GM19351 (cell line): ENCODE results near the gene GPRC5B.

Source experiments
- ATAC-seq: cut with Tn5 transposase; IDR thresholded peaks from one replicate; pipeline ENCODE4 v1.9.1; 2021; ENCODE audit warnings: mild to moderate bottlenecking, moderate library complexity; ENCODE audit not compliant: unreplicated experiment

GPRC5B gene

DNA sequence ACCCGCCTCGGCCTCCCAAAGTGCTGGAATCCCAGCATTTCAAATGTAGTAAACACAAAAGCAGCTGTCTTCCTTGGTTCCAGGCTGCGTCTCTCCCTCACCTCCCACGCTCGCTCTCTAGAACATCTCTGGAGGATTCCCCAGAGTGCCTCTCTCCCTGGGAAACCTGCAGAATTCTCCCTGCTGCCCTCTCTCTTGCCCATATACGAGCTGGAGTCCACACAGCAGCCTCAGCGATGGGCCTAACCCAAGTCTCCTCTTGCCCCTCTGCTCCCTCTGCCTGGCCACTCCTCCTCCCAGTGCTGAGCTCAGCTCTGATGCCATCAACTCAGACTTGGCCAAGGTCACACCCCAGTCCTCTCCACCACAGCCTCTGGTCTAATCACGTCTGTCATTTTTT is 10.6 kb downstream of the GPRC5B start:
- no peak for ATAC-seq

DNA sequence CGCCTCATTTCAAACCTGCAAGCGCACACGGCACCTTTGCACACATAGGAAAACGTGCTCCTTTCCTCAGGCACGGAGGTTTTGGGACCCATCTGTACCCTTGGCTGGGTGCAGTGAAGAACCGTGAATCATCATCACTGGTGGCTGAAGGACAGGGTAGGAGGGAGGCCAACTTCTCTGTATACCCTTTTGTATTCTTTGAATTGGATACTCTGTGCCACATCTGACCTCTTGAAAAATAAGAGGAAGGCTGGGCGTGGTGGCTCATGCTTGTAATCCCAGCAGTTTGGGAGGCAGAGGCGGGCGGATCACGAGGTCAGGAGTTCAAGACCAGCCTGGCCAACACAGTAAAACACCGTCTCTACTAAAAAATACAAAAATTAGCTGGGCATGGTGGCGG is 11.7 kb downstream of the GPRC5B start:
- ATAC-seq = no peak

DNA sequence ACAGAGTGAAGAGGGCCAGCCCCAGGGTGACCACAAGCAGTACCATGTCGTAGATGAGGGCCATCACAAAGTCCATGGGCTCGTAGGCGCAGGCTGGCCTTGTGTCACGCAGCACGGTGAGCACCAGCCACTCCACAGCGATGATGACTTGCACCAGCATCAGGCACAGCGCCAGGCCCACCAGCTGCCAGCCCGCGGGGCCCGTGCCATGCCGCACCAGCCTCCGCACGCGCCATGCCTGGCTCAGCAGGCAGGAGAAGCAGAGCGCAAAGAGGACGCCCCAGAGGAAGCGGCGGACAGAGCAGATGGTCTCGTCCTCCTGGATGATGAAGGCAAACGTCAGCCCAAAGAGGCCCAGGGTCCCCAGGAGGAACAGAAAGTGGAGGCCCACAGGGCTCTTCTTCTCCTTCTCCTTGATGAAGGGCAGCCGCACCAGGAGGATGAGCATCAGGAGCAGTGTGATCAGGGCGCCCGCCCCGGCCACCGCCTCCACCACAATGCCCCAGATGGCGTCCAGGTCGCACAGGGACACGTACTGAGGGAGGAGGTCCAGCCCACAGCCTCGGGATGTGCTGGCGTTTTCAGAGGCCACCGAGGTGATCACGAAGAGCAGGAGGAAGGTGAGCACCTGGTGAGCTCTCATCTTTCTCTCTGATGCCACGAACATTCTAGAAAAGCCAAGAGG is 12.3 kb downstream of the GPRC5B start:
- no peak for ATAC-seq

DNA sequence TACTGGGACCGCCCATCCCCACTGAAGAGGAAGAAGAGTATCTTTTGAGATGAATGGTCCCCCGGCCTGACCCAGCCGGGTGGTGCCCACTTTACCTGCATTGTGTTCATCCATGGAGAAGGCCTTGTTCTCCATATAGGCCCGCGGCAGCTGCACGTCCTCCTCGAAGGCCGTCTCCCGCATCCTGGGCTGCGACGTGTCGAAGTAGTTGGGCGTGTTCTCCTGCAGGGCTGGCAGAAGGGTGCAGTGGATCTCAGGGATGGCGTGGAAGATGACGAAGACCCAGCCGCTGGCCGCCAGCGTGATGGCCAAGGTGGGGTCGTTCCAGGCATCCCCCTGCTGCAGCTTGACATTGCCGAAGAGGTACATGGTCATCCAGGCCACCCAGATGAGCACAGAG is 12.9 kb downstream of the GPRC5B start:
- ATAC-seq = no peak

DNA sequence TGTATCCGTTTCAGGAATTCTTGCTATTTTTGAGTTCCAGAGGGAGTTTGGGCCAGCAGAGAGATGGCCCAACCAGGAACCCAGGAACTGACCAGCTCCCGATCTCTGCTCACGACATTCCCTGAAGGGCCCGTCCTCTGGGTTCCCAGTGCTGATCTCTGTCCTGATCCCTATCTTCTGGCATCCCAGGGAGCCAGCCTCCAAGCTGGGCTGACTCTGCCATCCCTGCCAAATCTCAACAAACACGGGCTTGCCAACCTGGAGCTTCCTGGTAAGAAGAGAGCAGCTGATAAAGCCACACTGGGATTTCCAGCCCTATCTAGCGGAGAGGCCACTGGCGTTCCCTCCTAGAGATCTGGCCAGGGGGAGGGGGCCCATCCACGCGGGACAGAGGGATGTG is 16.2 kb downstream of the GPRC5B start:
- no peak for ATAC-seq

DNA sequence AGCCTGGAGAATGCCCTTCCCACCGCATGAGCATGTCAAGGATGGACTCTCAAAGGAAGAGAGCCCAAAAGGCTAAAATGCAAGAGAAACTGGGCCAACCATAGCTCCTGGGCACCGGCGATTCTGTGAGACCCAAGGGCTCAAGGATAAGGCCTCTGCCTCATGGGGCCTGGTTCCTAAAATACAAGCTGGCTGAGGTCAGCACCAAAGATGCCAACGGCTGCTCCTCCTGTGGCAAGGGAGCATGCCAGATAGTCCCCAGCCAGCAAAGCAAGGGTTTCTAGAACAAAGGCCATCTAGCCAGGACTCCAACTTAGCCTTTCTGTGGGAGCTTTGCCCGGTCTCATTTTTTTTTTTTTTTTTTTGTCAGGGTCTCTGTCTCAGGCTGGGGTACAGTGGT is 20.1 kb downstream of the GPRC5B start:
- ATAC-seq = no peak

DNA sequence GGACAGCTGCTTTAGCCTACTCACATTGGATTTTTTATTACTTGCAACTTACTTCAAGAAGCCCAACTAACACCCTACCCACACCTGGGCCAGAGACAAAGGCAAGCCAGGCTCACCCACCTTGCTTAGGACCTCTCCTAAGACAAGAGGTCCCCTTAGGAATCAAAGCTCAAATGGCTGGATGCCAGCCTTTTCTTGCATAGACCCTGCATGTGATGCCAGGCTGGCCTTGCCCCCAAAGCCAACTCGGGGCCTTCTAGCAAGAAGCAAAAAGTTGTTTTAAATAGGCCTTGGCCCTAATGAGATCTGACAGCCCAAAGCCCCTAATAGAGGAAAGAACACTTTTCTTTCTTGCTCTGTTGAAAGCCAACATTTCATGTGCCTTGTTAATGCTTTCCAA is 20.7 kb downstream of the GPRC5B start:
- no peak for ATAC-seq

DNA sequence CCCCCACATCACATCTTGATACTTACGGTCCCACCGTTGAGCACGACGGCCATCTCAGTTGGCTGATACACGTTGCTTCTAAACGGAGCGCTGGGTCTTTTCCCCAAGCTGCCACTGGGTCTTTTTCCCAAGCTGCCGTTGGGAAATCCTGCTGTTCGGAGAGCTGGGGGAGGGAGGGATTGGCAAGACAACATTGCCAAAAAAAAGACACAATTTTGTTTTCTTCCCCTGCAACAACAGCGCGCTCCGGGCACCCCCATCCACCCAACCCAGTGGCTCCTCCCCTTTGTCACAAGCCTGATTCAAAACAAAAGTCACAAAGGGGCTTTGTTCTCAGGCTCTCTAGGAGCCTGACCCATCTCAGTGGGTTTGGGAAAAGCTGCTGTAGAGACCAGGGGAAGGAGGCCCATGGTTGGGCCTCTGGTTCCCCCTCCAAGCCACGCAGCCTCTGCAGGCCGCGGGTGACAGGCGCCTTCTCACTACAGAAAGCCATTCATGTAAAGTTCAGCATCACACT is 22.8 kb downstream of the GPRC5B start:
- no peak for ATAC-seq

DNA sequence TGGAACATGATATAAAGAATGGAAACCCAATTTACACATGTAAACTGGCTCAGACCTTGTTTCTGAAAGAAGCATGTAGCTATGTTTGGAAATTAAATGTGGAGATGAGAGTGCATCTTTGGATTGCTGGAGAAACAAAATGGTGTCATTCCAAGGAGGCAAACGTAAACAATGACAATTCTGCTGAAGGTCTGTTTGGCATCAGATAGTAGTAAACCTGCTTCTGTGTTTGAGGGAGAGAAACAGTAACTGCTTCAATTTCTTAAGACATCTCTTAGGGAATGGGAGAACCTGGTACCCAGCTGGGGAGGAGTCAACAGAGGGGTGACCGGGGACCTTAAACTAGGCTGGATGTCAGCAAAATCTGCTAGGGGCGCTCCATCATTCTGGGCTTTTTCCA is 23.5 kb downstream of the GPRC5B start:
- ATAC-seq = no peak

DNA sequence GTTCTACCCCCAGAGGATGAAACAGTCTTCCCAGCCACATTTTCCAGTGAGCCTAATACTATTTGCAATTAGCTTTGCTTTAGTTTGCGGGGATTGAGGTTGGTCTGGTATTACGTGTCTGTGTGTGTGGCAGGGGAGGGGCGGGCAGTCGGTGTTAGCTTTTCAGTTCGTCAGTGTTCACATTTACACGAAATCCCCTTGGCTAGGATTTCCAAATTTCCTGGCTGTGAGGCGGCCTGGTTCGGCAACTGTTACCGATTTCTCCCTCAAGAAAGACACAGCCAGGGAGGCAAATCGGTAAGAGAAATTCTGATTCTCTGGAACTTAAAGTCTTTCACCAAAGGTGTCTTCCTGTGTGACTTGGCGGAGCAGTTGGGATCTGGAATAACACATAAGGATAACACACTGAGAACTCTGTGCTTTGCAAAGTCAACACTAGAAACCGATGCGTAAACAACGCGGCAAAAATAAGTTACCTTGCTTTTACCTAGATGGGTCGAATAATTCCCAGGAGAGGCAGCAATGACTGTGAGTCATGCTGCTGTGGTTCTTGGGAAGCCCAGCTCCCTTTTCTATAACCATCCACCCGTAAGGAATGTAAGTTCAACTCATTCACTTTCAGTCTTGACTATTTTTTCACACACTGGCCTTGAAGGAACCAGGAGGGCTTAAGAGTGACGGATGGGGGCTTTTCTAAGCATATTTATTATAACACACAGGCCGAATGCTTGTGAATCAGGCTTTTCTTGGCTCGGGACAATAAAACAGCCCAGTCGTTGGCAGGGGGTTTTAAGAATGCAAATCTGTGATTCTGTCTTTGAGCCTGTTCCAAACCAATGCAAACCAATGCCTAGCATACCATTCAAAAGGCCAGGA is 24.2 kb downstream of the GPRC5B start:
- ATAC-seq = no peak

DNA sequence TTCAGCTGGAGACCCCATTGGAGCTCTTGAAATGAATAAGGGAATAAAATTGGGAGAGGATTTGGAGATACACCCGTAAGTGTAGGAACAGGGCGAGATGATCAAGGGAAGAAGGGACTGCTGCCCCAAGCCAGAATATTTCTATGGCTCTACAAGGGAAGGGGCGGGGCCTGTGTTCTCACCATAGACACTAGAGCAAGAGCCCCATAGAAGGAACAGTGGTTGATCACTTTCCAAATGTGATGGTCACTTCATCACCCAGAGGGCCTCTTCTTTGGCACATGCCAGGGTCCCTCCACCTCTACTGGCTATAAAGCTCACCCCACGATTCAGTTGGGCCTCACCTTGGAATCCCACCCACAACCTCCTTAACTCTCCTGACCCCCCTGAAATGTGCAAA is 25.0 kb downstream of the GPRC5B start:
- ATAC-seq = no peak

DNA sequence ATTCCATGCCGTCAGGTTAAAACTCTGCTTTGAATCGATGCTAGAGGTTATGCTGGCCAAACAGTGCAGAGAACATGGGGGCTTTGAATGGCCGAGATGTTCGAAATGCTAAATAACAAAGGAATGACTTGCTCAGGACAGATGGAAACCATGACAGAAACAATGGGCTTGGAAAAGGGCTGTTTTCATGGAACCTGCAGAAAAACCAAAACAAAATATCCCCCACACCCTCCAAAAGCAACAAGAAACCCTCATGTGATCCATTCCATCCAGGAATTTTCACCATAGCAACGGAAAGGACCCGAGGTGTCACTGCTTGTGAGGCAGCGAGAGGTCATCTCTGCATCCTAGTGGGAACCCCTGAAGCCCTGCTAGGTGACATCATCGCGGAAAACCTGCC is 25.5 kb downstream of the GPRC5B start:
- no peak for ATAC-seq

DNA sequence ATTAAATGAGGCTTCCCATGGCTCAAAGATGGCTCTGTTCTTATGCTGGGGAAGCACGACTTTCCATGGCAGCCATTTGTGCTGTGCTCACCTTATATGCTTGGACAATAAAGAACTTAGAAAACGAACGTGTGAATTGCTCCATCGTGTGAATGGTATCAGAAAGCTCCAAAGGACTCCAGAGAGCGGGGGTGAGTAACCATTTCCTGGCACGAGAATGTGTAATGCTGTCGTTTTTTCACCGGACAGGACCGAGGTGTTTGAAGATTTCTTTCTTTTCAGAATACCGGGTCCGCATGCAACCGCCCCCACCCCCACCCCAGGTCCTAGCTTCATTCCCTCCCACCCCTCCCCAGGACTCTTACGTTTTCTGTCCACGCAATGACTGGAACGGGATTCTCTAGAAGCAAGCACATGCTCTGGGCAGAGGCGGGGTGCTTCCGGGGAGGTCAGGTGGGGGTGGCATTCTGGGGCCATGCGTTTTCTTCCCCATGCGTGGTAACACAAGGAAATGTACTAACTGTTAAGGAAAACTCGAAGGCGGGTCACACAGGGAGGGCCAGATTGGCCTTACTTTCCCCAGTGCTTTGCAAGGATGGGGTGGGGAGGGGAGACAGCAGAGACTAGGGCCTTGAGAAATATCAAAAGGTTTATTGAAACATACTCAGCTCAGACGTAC is 26.2 kb downstream of the GPRC5B start:
- ATAC-seq = no peak

DNA sequence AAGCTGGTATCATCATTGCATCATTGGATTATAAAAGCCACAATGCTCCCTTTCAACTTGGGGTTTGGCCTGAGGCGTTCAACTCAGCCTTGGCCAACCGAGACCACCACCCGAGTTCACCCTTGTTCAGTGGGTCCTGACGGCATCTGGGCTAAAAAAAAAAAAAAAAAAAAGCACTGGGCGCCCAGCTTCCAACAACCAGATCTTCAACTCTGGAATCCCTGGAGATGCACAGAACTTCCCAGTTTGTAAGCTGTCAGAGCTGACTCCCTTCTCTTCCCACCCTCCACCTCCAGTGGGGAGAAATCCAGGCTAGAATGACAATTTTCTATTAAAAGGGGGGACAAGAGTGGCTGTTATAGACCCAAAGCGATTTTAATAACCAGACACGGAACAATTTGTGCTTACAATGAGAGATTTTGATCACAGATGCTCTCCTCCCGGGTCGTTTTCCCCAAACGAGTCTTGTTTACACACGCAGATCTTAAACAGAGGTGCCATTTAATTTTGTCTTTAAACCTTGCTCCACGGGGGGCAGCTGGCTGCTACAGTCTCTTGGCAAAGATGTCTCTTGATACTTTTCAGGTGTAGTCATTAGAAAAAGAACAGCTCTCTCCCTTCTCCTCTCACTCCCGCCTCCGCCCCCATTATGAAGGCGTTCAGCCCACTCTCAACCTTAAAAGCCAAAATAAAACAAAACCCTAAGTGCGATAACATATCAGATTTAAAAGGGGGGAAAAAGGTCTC is 26.9 kb downstream of the GPRC5B start:
- no peak for ATAC-seq

DNA sequence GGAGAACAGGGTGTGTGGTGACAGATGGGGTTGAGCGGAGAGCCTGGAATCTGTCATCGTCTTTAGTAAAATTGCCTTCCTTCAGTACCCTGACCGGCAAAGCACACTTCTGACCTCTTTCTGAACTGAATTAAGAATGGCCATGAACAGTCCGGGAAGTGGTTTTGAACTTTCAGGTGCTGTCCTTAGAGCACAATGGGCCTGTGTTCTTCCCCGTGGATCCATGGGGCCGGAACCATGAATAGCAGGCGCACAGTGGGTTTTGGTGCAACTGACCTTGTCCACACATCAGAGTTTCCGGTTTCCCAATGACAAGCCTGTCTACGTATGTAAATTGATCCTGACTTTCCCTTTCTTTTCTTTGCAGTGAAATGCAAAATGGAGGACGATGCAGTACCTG is 28.5 kb downstream of the GPRC5B start:
- ATAC-seq = no peak

DNA sequence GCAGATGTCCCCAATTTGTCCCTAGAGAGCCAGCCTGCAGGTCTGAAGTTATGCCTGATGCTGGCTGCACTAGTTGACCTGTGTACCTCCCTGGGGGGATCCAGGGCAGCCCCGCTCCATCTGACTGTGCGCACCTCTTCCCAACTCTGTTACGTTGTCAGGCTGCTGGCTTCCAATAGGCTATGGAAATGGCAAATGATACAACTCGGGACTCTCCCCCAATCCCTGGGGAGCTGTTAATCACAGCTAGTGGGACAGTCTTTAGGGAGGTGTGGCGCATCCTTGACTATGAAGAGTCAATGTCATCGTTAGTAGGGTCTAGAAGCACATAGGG is 30.1 kb downstream of the GPRC5B start:
- ATAC-seq = no peak

DNA sequence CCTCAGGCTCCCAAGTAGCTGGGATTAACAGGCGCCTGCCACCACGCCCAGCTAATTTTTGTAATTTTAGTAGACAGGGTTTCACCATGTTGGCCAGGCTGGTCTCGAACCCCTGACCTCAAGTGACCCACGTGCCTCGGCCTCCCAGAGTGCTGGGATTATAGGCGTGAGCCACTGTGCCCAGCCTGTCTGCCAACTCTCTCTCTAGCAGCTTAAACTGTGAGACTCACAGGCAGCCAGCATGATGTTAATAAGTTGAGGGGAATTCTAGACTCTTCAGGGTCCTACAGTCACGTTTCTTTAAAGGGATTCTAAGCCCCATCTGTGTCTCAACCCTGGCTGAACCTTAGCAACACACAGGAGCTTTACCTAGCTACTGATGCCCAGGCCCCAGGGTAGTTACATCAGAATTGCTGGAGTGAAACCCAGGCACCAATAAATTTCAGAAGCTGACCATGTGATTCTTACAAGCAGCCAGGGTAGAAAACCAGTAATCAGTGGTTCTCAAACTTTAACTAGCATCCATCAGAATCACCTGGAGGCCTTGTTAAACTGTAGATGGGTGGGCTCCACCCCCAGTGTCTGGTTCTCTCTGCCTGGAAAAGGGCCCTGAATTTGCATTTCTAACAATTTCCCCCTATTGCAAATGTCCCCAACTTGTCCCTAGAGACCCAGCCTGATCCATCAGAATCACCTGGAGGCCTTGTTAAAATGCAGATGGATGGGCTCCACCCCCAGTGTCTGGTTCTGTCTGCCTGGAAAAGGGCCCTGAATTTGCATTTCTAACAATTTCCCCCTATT is 30.7 kb downstream of the GPRC5B start:
- no peak for ATAC-seq

DNA sequence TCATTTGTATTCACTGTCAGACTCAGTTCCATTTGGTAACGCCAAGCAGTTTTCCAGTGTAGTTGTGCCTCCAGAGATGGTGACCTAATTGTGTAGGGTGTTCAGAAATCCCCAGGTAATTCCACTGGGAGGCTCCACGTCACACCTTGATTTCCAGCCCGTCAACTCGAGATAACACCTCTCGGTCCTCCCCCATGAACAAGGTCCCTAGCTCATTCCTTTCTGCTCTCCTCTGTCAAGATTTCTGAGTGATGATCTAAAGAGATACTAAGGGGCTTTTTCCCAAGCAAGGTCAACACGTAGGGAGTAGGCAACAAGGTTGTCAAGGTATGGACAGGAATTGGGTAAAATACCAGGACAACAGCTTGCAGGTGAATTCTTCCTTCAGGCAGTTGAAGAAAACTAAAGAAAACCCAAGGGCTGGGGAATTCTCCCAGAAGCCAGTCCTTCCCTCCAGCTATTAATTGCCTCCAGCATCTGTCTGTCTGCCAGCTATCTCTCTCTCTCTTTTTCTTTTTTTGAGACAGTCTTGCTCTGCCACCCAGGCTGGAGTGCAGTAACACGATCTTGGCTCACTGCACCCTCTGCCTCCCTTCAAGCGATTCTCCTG is 31.4 kb downstream of the GPRC5B start:
- ATAC-seq = no peak

DNA sequence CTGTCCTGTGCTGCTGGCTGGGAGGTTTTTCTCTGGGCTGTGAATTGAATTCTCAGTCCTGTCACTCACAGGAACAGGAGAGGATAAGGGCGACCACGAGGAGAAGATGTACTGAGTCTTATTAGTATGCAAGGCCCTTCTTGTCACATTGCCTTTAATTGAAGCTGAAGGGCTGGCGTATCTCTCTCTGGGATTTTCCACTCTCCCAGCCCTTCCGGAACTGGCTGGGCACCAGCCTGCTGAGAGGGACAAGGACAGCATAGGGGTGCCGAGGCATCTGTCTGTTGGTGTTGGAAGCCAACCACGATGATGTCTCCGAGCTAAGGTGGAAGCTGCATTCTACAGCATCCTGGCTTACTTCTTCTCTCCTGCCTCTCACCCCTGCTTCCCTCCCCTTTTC is 33.2 kb downstream of the GPRC5B start:
- ATAC-seq = no peak
